ENCODE measurements around the gene C6orf118. TPM values are rescaled to one million over a fixed set of nuclear protein-coding genes. Genes with fewer than 3 reads are reported as not detected.

The C6orf118 gene
- total RNA-seq, result not detected

GRCh38 chr6:165308926-165309731 is at the start of gene C6orf118:
TSS of gene C6orf118 (minus strand) at chr6:165309605. CDS start at chr6:165309586, 19 bp downstream.
- Mint-ChIP-seq H3K4me3 (no peak within 1 kb of the TSS), H3K27ac (no peak within 1 kb of the TSS), H3K27me3 (no peaks in the 10 kb centered on the region), H3K36me3 (no peaks in the 10 kb centered on the region), H3K9me3 (ENCODE audit: low read depth) (no peaks in the 10 kb centered on the region), H3K4me1 (no peaks in the 10 kb centered on the region)
- CTCF ChIA-PET, result no interaction called here
- DNase-seq (no peak), ATAC-seq (no peak)

GRCh38 chr6:165345700-165346099 is 36.3 kb upstream of the C6orf118 start:
- peaks cover 9% of the 10 kb centered on the region for H3K9me3 Mint-ChIP-seq (ENCODE audit: low read depth)
- H3K27ac Mint-ChIP-seq, result no peak overlapping the region
- no peaks in the 10 kb centered on the region for H3K27me3 Mint-ChIP-seq
- H3K36me3 Mint-ChIP-seq, result no peaks in the 10 kb centered on the region
- no peak overlapping the region for H3K4me3 Mint-ChIP-seq
- no peaks in the 10 kb centered on the region for H3K4me1 Mint-ChIP-seq
- no peak for ATAC-seq
- DNase-seq, result no peak
- CTCF ChIA-PET, result no interaction called here

GRCh38 chr6:165340532-165340931 is 31.1 kb upstream of the C6orf118 start:
- ATAC-seq, result no peak
- H3K4me3 Mint-ChIP-seq, result no peak overlapping the region
- H3K27ac Mint-ChIP-seq, result no peak overlapping the region
- CTCF ChIA-PET, result no interaction called here
- peaks cover 5% of the 10 kb centered on the region for H3K9me3 Mint-ChIP-seq (ENCODE audit: low read depth)
- no peaks in the 10 kb centered on the region for H3K27me3 Mint-ChIP-seq
- H3K4me1 Mint-ChIP-seq, result no peaks in the 10 kb centered on the region
- no peak for DNase-seq
- H3K36me3 Mint-ChIP-seq, result no peaks in the 10 kb centered on the region

GRCh38 chr6:165325609-165326008 is 16.2 kb upstream of the C6orf118 start:
- H3K27ac Mint-ChIP-seq, result no peak overlapping the region
- CTCF ChIA-PET, result no interaction called here
- no peak overlapping the region for H3K4me3 Mint-ChIP-seq
- H3K27me3 Mint-ChIP-seq, result no peaks in the 10 kb centered on the region
- ATAC-seq (no peak), DNase-seq (no peak)
- peaks cover 10% of the 10 kb centered on the region for H3K9me3 Mint-ChIP-seq (ENCODE audit: low read depth)
- H3K4me1 Mint-ChIP-seq, result no peaks in the 10 kb centered on the region
- H3K36me3 Mint-ChIP-seq, result no peaks in the 10 kb centered on the region

- Mint-ChIP-seq H3K4me1 (no peaks in the 10 kb centered on the region), H3K4me3 (no peak overlapping the region), H3K9me3 (ENCODE audit: low read depth) (peaks cover 10% of the 10 kb centered on the region), H3K36me3 (no peaks in the 10 kb centered on the region), H3K27ac (no peak overlapping the region), H3K27me3 (no peaks in the 10 kb centered on the region)
- DNase-seq, result no peak
- CTCF ChIA-PET, result no interaction called here
- ATAC-seq, result no peak
Observed at GRCh38 chr6:165321555-165322145, 12.2 kb upstream of the C6orf118 start.

GRCh38 chr6:165321150-165321549 is 11.7 kb upstream of the C6orf118 start:
- Mint-ChIP-seq H3K9me3 (ENCODE audit: low read depth) (peaks cover 10% of the 10 kb centered on the region), H3K36me3 (no peaks in the 10 kb centered on the region), H3K27me3 (no peaks in the 10 kb centered on the region), H3K4me1 (no peaks in the 10 kb centered on the region), H3K4me3 (no peak overlapping the region), H3K27ac (no peak overlapping the region)
- ATAC-seq (no peak), DNase-seq (no peak)
- CTCF ChIA-PET, result no interaction called here

GRCh38 chr6:165317723-165318122 is 8.3 kb upstream of the C6orf118 start:
- ATAC-seq (no peak), DNase-seq (no peak)
- no peak overlapping the region for H3K27ac Mint-ChIP-seq
- H3K9me3 Mint-ChIP-seq (ENCODE audit: low read depth), result peaks cover 6% of the 10 kb centered on the region
- no peak overlapping the region for H3K4me3 Mint-ChIP-seq
- CTCF ChIA-PET, result no interaction called here
- H3K4me1 Mint-ChIP-seq, result no peaks in the 10 kb centered on the region
- H3K27me3 Mint-ChIP-seq, result no peaks in the 10 kb centered on the region
- no peaks in the 10 kb centered on the region for H3K36me3 Mint-ChIP-seq

- CTCF ChIA-PET, result no interaction called here
- no peak for ATAC-seq
- Mint-ChIP-seq H3K4me3 (no peak overlapping the region), H3K27me3 (no peaks in the 10 kb centered on the region), H3K36me3 (no peaks in the 10 kb centered on the region), H3K4me1 (no peaks in the 10 kb centered on the region), H3K9me3 (ENCODE audit: low read depth) (peaks cover 4% of the 10 kb centered on the region), H3K27ac (no peak overlapping the region)
- no peak for DNase-seq
Observed at GRCh38 chr6:165306955-165307354, 2.5 kb downstream of the C6orf118 start.

- Mint-ChIP-seq H3K4me3 (no peak overlapping the region), H3K9me3 (ENCODE audit: low read depth) (peaks cover 10% of the 10 kb centered on the region), H3K27ac (no peak overlapping the region), H3K27me3 (no peaks in the 10 kb centered on the region), H3K4me1 (no peaks in the 10 kb centered on the region), H3K36me3 (no peaks in the 10 kb centered on the region)
- ATAC-seq (no peak), DNase-seq (no peak)
- CTCF ChIA-PET, result no interaction called here
Observed at GRCh38 chr6:165301372-165302246, 7.8 kb downstream of the C6orf118 start.

- ATAC-seq (no peak), DNase-seq (no peak)
- no peaks in the 10 kb centered on the region for H3K27me3 Mint-ChIP-seq
- no peak overlapping the region for H3K4me3 Mint-ChIP-seq
- H3K4me1 Mint-ChIP-seq, result no peaks in the 10 kb centered on the region
- H3K9me3 Mint-ChIP-seq (ENCODE audit: low read depth), result peaks cover 13% of the 10 kb centered on the region
- no peaks in the 10 kb centered on the region for H3K36me3 Mint-ChIP-seq
- CTCF ChIA-PET, result no interaction called here
- no peak overlapping the region for H3K27ac Mint-ChIP-seq
Observed at GRCh38 chr6:165300422-165300936, 8.9 kb downstream of the C6orf118 start.

- Mint-ChIP-seq H3K9me3 (ENCODE audit: low read depth) (peaks cover 13% of the 10 kb centered on the region), H3K27me3 (no peaks in the 10 kb centered on the region), H3K27ac (no peak overlapping the region), H3K36me3 (no peaks in the 10 kb centered on the region), H3K4me1 (no peaks in the 10 kb centered on the region), H3K4me3 (no peak overlapping the region)
- ATAC-seq (no peak), DNase-seq (no peak)
- CTCF ChIA-PET, result no interaction called here
Observed at GRCh38 chr6:165298875-165299274, 10.5 kb downstream of the C6orf118 start.

GRCh38 chr6:165298402-165298801 is 11.0 kb downstream of the C6orf118 start:
- Mint-ChIP-seq H3K9me3 (ENCODE audit: low read depth) (peaks cover 13% of the 10 kb centered on the region), H3K36me3 (no peaks in the 10 kb centered on the region), H3K4me1 (no peaks in the 10 kb centered on the region), H3K27ac (no peak overlapping the region), H3K4me3 (no peak overlapping the region), H3K27me3 (no peaks in the 10 kb centered on the region)
- CTCF ChIA-PET, result no interaction called here
- ATAC-seq (no peak), DNase-seq (no peak)

- CTCF ChIA-PET, result no interaction called here
- no peaks in the 10 kb centered on the region for H3K36me3 Mint-ChIP-seq
- DNase-seq, result no peak
- H3K4me3 Mint-ChIP-seq, result no peak overlapping the region
- peaks cover 11% of the 10 kb centered on the region for H3K9me3 Mint-ChIP-seq (ENCODE audit: low read depth)
- H3K27ac Mint-ChIP-seq, result no peak overlapping the region
- no peaks in the 10 kb centered on the region for H3K4me1 Mint-ChIP-seq
- no peaks in the 10 kb centered on the region for H3K27me3 Mint-ChIP-seq
- ATAC-seq, result no peak
Observed at GRCh38 chr6:165292657-165293056, 16.7 kb downstream of the C6orf118 start.

All from activated CD8-positive, alpha-beta memory T cell treated with anti-CD3 and anti-CD28 coated beads, Interleukin-2, amount 10 ng/mL, durations not matched to agents 7 days and 5 days (primary cell).